ENCODE measurements around the gene SHANK3. TPM values are rescaled to one million over a fixed set of nuclear protein-coding genes. Genes with fewer than 3 reads are reported as not detected.

Gene SHANK3
- total RNA-seq, 2 experiments from 2014 or later = 0.16 to 0.22 TPM

DNA sequence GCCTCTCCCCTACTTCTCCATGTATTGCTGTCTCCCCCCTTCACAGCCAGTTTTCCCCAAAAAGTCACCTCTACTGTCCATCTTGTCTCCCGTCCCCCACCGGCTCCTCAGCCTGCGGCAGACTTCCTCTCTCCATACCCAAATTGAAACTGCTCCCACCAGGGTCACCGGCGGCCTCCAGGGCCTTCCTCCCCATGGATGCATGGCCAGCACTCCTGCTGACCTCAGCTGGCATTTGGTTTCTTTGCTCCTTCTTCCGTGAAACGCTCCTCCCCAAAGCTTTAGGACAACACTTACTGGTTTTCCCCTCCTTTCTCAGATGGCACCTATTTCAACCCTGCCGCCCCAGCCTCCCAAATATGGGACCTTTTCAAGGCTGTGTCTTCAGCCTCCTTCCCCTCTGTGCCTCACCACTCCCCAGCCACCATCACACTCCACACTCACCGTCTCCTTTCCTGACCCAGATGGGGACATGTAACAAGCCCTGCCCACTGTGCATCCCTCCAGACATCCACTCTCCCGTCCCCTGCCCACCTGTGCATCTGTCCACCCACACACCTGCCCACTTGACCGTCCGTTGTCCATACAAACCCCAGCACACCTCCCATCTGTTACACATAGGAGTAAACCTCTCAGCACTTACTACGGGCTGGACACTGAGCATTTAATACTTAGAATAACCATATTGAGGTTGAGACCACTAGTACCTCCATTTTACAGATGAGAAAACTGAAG is 43.8 kb downstream of the SHANK3 start:
- intact Hi-C loops (cut with micrococcal nuclease) = no loop called here
- ChIA-PET POLR2A (no interaction called here), CTCF (no interaction called here)
- ATAC-seq = no peak
- no peaks in the 10 kb centered on the region for H3K4me1 Mint-ChIP-seq (ENCODE audit: low read depth)
- H3K9me3 Mint-ChIP-seq = no peaks in the 10 kb centered on the region
- no peak for DNase-seq
- H3K4me3 Mint-ChIP-seq = no peak overlapping the region
- TF ChIP-seq, protein P1, sequence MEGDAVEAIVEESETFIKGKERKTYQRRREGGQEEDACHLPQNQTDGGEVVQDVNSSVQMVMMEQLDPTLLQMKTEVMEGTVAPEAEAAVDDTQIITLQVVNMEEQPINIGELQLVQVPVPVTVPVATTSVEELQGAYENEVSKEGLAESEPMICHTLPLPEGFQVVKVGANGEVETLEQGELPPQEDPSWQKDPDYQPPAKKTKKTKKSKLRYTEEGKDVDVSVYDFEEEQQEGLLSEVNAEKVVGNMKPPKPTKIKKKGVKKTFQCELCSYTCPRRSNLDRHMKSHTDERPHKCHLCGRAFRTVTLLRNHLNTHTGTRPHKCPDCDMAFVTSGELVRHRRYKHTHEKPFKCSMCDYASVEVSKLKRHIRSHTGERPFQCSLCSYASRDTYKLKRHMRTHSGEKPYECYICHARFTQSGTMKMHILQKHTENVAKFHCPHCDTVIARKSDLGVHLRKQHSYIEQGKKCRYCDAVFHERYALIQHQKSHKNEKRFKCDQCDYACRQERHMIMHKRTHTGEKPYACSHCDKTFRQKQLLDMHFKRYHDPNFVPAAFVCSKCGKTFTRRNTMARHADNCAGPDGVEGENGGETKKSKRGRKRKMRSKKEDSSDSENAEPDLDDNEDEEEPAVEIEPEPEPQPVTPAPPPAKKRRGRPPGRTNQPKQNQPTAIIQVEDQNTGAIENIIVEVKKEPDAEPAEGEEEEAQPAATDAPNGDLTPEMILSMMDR (IDR thresholded peaks at IDR 0.05) = no peak
- H3K36me3 Mint-ChIP-seq (ENCODE audit: low read depth) = no peaks in the 10 kb centered on the region
- no peaks in the 10 kb centered on the region for H3K27me3 Mint-ChIP-seq
- no peak overlapping the region for H3K27ac Mint-ChIP-seq

DNA sequence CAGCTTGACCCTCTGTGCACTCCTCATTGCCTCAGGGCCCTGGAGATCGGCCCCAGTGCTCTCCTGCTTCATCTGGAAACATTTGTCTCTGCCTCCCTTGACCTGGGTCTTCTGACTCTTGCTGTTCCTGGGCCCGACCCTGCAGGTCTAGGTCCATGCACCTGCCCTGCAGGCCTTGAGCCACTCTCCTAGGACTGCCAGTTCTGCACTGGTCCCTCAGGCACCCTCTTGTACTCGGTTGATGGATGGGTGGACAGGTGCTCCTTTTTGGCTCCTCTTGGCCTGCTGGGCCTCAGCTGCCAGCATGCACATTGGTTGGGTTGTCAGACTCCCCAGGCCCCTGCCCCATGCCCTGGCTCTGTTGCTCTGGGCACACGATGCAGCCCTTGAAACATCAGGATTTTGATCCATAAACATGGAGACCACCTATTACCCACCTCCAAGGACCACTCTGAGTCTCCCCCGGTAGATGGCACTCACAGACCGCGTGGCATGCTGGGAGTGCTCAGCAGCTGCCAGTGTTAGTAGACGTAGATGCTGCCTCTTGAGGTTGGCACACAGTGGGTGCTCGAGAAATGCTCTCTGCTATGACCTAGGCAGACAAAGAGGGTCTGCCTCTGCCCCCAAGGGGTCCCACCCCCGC is 45.2 kb downstream of the SHANK3 start:
- no peak for DNase-seq
- TF ChIP-seq, protein P1 (IDR thresholded peaks at IDR 0.05) = no peak
- Mint-ChIP-seq H3K36me3 (ENCODE audit: low read depth) (no peaks in the 10 kb centered on the region), H3K4me1 (ENCODE audit: low read depth) (no peaks in the 10 kb centered on the region), H3K27me3 (no peaks in the 10 kb centered on the region), H3K4me3 (no peak overlapping the region), H3K27ac (no peak overlapping the region), H3K9me3 (no peaks in the 10 kb centered on the region)
- ChIA-PET POLR2A (no interaction called here), CTCF (no interaction called here)
- no peak for ATAC-seq
- intact Hi-C loops (cut with micrococcal nuclease) = no loop called here

DNA sequence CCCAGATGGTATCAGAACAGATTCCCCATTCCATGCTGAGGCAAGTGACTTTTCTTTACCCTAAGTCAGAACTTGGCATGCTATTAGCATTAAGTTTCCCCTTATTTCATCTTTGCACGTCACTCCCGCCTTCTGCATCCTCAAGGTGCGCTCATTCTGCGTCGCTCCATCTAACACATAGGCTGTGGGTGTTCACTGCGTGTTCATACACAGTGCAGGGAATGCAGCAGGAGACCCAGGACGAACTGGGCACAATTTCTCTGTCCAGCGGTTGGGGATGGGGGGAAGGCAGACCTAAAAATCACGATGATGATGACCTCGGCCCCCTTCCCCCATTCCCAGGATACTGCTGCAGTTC is 45.7 kb downstream of the SHANK3 start:
- no peak overlapping the region for H3K4me3 Mint-ChIP-seq
- no peaks in the 10 kb centered on the region for H3K9me3 Mint-ChIP-seq
- no peaks in the 10 kb centered on the region for H3K27me3 Mint-ChIP-seq
- H3K27ac Mint-ChIP-seq = no peak overlapping the region
- CTCF ChIA-PET = no interaction called here
- DNase-seq (no peak), ATAC-seq (no peak)
- H3K4me1 Mint-ChIP-seq (ENCODE audit: low read depth) = no peaks in the 10 kb centered on the region
- intact Hi-C loops (cut with micrococcal nuclease) = no loop called here
- no peaks in the 10 kb centered on the region for H3K36me3 Mint-ChIP-seq (ENCODE audit: low read depth)
- POLR2A ChIA-PET = no interaction called here
- TF ChIP-seq, protein P1 (IDR thresholded peaks at IDR 0.05) = no peak

DNA sequence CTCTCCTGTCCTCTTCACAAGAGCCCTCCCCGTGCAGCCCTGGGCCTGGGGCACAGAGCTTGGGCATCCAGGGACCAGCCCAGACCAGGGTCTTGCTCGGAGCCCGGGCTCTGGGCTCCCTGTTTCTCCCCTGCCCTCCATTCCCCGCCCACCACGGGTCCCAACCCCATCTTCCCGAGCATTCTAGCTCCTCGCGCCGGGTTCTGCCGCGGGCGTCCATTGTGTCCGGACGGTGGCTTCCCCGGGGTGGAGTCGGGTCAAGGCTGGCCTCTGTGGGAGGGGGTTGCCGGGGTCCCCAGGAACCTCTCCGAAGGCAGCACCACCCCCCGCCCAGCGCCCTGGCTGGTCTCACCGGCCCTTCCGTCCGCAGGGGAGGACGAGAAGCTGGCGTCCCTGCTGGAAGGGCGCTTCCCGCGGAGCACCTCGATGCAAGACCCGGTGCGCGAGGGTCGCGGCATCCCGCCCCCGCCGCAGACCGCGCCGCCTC is 47.2 kb downstream of the SHANK3 start:
- no peaks in the 10 kb centered on the region for H3K9me3 Mint-ChIP-seq
- no peak overlapping the region for H3K27ac Mint-ChIP-seq
- TF ChIP-seq, protein P1 (IDR thresholded peaks at IDR 0.05) = no peak
- ATAC-seq = no peak
- DNase-seq = no peak
- no peaks in the 10 kb centered on the region for H3K27me3 Mint-ChIP-seq
- no peaks in the 10 kb centered on the region for H3K4me1 Mint-ChIP-seq (ENCODE audit: low read depth)
- ChIA-PET CTCF (no interaction called here), POLR2A (no interaction called here)
- intact Hi-C loops (cut with micrococcal nuclease) = no loop called here
- H3K4me3 Mint-ChIP-seq = no peak overlapping the region
- H3K36me3 Mint-ChIP-seq (ENCODE audit: low read depth) = no peaks in the 10 kb centered on the region
